Stimulated activated CD4-positive, alpha-beta T cell treated with anti-CD3 and anti-CD28 coated beads, Interleukin-12 subunit alpha, Interleukin-12 subunit beta, amount 100 ng/mL, for 24 hours (primary cell): ENCODE measurements around the gene C1R.
"Not testable (repeated sequence)": the region's sequence is repeated elsewhere in the genome, so short reads cannot be mapped to it uniquely, and the experiment has no call there.

Experiments
- DNase-seq, 2 experiments: peaks; one replicate each; pipeline ENCODE4 v3.0.0-alpha.2; 2020; ENCODE audit warnings: low read depth in 2 of 2

The C1R gene

GRCh38 chr12:7068240-7068993 is 23.8 kb downstream of the C1R start:
- DNase-seq = no peak

DNA sequence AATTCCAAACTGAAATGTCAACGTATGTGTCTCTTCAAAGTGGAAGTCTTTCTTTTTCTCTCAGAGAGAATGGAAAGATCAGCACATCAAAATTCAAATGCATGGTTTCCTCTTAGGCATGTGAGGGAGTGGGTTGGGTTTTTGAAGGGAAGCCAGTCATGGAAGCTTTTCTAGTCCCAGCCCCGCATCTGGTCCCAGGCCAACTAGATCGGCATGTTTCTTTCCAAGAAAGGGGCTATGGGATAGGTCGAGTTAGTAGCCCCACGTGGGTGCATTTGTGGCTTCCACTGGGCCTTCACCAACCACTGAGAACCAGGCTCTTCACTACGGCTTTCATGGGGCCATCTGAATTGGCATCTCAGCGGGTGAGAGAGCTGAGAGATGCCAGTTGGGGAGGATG is 25.1 kb downstream of the C1R start:
- DNase-seq = no peak

- no peak for DNase-seq
Measured at GRCh38 chr12:7066596-7066995, 25.6 kb downstream of the C1R start.

DNA sequence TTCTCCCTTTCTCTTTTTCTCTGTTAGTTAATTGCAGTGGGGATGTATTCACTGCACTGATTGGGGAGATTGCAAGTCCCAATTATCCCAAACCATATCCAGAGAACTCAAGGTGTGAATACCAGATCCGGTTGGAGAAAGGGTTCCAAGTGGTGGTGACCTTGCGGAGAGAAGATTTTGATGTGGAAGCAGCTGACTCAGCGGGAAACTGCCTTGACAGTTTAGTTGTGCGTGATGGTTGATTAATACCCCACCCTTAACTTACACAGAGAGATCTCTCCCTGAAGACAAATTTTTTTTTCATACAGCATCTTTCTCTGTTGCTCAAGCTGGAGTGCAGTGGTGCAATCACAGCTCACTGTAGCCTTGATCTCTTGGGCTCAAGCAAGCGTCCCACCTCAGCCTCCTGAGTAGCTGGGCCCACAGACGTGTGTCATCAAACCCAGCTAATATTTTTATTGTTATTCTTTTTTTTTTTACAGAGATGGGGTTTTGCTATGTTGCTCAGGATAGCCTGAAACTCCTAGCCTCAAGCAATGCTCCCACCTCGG is 27.1 kb downstream of the C1R start:
- no peak for DNase-seq

DNA sequence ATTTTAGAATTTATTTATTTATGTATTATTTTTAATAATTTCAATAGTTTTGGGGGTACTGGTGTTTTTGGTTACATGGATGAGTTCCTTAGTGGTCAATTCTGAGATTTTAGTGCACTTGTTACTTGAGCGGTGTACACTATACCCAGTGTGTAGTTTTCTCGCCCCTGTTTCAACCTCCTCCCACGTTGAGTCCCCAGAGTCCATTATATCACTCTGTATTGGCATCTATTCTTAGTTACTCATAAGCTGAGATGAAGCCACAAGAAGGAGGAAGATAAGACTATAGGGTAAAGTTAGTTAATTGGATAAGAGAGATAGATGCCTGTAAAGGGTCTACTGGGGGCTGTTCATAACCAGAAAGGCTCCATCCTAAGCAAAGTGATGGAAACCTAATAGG is 27.7 kb downstream of the C1R start:
- DNase-seq = no peak

DNA sequence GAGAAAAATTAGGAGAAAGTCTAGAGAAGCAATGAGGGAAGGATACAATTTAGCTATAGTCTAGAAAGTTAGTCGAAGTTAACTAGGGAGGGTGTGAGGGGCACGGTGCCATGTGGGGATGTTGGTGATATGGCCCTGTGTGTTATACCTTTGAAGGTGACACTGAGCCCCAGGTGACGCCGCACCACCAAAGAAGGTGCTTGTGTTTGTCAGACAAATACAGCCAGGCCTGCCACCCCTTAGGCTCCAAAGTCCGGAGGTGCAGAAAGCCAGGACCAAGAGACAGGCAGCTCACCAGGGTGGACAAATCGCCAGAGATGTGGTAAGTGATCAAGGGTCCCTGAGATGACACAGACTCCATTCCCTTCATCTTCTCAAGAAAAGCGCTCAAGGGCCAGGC is 30.6 kb downstream of the C1R start:
- DNase-seq = no peak

- no peak for DNase-seq
Measured at GRCh38 chr12:7061138-7061537, 31.1 kb downstream of the C1R start.

GRCh38 chr12:7060353-7060954 is 31.8 kb downstream of the C1R start, which contains the start of gene C1S:
C1S (plus strand) TSS chr12:7060718; CDS start chr12:7061913, 1,195 bp downstream.
- no peak for DNase-seq

- no peak for DNase-seq
Measured at GRCh38 chr12:7059780-7060179, 32.5 kb downstream of the C1R start.

GRCh38 chr12:7058850-7059395 is 33.3 kb downstream of the C1R start:
- no peak for DNase-seq

GRCh38 chr12:7058163-7058845 is 33.9 kb downstream of the C1R start:
- no peak for DNase-seq

GRCh38 chr12:7055736-7056135 is 36.5 kb downstream of the C1R start:
- DNase-seq = not testable (repeated sequence)

DNA sequence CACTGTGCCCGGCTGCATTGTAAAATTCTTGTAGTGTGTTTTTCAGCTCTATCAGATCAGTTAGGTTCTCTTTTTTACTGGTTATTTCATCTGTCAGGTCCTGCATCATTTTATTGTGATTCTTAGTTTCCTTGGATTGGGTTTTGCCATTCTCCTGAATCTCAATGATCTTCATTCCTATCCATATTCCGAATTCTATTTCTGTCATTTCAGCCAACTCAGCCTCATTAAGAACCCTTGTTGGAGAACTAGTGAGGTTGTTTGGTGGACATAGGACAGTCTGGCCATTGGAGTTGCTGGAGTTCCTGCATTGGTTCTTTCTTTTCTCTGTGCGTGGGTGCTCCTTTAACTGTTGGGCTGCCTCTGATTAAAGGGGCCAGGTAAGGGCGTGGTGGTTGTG is 37.3 kb downstream of the C1R start:
- DNase-seq = no peak

DNA sequence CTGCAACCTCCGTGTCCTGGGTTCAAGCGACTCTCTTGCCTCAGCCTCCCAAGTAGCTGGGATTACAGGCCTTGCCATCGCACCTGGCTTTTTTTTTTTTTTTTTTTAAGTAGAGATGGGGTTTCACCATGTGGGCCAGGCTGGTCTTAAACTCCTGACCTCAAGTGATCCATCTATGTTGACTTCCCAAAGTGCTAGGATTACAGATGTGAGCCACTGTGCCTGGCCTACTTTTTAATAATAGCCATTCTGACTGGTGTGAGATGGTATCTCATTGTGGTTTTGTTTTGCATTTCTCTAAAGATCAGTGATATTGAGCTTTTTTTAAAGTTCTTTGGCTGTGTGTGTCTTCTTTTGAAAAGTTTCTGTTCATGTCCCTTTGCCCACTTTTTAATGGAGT is 42.3 kb downstream of the C1R start:
- DNase-seq = not testable (repeated sequence)

GRCh38 chr12:7049445-7049951 is 42.7 kb downstream of the C1R start:
- not testable (repeated sequence) for DNase-seq

DNA sequence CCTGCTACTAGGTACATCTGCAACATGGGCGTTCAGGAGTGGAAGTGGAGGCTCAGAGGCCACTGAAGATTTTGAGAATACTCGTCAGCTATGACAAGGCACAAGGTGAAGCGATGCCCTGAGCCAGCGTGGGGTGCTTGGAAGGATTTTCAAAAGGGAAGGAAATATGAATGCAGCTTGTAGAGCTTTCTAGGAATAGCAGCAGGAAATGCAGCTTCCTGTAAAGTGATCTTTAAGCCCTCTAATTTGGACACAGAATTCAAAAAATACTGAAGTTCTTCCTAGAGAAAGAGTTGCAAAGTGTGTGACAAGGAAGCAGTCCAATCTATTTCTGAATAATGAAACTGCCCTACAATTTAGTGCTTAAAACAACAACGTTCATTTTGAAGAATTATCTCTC is 44.9 kb downstream of the C1R start:
- DNase-seq = no peak

DNA sequence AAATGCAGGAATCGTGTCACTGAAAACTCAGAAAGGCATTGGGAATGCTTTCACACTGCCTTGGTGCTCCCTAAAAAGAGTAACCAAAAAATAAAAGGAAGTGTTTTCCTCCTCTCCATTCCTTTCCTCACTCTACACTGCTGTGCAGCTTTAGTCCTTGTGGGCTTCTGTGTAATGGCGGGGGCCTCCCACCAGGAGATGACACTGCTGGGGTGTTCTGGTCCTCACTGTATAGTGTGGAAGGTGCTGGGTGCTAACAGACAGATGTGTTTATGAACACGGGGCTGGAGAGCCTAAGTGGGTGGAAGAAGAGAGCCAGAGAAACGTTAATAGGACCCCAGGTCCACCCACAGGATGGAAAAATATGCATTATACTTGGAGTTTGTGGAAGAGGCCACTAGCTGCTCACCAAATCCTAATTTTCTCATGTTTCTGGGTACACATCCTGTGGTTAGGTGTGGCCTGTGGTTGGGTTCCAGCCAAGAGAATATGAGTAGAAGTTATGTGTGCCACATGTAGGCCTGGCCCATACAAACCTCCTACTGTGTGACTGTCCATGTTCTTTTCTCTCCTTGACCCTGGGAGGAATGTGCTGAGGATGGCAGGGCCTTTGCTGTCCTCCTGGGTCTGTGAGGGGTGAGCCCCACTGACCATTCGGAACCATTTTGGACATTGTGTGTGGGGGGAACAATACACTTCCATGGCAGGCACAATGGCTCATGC is 45.7 kb downstream of the C1R start:
- DNase-seq = no peak

- DNase-seq = no peak
Measured at GRCh38 chr12:7045913-7046312, 46.3 kb downstream of the C1R start.

DNA sequence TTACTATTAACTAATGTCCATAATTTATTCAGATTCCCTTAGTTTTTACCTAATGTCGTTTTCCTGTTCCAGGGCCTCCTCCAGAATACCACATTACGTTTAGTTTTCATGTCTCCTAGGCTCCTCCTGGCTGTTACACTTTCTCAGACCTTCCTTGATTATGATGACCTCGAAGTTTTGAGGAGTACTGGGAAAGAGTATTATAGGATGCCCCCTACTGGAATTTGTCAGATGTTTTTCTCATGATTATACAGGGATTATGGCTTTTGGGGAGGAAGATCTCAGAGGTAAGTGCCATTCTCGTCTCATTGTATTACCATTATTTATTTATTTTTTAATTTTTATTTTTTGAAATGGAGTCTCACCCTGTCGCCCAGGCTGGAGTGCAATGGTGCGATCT is 49.4 kb downstream of the C1R start:
- no peak for DNase-seq

- DNase-seq = no peak
Measured at GRCh38 chr12:7039403-7039802, 52.8 kb downstream of the C1R start.

- no peak for DNase-seq
Measured at GRCh38 chr12:7038591-7038990, 53.7 kb downstream of the C1R start.
